Measurements from ENCODE around the gene CALML3. TPM values are rescaled to one million over a fixed set of nuclear protein-coding genes. Genes with fewer than 3 reads are reported as not detected.

Gene CALML3
- total and polyA plus RNA-seq, 11 donors, result 0.03 TPM; not detected in 10

DNA sequence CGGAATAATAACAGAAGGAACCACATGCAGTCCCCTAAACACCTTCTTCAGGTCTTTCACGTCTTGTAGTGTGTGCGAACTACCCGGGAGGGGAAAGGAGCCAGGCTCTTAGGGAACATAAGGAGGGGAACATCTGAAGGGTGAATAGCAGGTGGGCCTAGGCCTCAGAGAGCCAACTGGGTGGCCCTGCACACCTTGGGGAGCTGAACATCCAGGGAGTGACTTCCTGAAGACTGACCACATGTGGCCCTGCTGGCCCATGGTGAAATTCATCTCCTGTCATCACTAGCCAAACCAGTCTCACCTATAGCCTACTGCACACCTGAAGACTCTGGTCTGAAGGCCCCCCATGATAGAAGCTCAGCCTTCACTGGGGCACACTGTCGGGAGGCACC is 5.6 kb downstream of the CALML3 start:
- no peak for ATAC-seq
- Histone ChIP-seq H3K27me3 (no peaks in the 10 kb centered on the region), H3K9me3 (no peaks in the 10 kb centered on the region), H3K27ac (peak overlapping the region in 2 of 12 donors; percentile 12 to 44), H3K36me3 (no peaks in the 10 kb centered on the region), H3K4me3 (no peak overlapping the region), H3K4me1 (peaks cover 0 to 16% (median 0%) of the 10 kb centered on the region in 12 donors)
- 90 to 96% (median 94%) methylated on average over 4 to 5 of the region's 5 CpGs for WGBS, 4 donors
- DNase-seq, result peak in 1 of 5 donors; percentile 28
- intact Hi-C loops (cut with DNase I), result loop anchor here in 1 of 10 donors (5.0 kb wide), 1 partner anchor 92 kb away; no protein-coding TSS in a partner anchor
- TF ChIP-seq POLR2A (IDR thresholded peaks at IDR 0.05), result no peak
- TF ChIP-seq, protein P1, sequence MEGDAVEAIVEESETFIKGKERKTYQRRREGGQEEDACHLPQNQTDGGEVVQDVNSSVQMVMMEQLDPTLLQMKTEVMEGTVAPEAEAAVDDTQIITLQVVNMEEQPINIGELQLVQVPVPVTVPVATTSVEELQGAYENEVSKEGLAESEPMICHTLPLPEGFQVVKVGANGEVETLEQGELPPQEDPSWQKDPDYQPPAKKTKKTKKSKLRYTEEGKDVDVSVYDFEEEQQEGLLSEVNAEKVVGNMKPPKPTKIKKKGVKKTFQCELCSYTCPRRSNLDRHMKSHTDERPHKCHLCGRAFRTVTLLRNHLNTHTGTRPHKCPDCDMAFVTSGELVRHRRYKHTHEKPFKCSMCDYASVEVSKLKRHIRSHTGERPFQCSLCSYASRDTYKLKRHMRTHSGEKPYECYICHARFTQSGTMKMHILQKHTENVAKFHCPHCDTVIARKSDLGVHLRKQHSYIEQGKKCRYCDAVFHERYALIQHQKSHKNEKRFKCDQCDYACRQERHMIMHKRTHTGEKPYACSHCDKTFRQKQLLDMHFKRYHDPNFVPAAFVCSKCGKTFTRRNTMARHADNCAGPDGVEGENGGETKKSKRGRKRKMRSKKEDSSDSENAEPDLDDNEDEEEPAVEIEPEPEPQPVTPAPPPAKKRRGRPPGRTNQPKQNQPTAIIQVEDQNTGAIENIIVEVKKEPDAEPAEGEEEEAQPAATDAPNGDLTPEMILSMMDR (IDR thresholded peaks at IDR 0.05), result no peak

DNA sequence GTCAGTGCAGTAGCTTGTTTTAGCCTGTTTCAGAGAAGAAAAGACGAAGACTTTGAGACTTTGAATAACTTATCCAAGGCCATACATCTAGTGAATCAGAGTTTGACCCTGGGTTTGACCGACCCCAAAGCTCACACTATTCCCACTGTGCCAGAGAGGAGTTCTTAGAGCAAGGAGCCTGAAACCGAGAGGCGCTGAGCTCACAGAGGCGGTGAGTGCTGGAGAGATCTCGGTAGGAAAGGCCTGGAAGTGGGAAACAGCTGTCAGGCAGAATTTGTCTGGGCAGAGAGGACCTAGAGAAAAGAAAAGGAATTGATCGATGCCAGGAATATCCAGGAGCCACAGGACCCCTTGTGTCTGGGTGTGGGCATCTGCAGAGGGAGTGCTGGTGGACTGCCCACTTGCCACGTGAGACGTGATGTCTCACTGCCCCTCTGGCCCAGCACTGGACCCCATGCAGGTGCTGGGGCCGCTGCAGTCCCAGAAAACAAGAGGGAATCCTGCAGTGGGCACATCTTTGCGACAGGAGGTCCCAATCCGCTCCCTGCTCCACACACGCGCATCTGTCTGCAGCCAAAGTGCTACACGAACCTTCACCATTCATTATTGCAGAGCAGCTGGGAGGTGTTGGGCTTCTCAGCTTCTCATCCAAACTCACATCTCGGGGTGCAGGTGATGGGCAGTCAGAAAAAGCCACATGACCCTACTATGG is 6.2 kb downstream of the CALML3 start:
- no peak for ATAC-seq
- no peak overlapping the region for H3K4me3 ChIP-seq
- H3K4me1 ChIP-seq, result peaks cover 0 to 22% (median 0%) of the 10 kb centered on the region in 12 donors
- no peaks in the 10 kb centered on the region for H3K36me3 ChIP-seq
- H3K27me3 ChIP-seq, result no peaks in the 10 kb centered on the region
- intact Hi-C loops (cut with DNase I), result loop anchor here in 1 of 10 donors (5.0 kb wide), 1 partner anchor 91 kb away; no protein-coding TSS in a partner anchor
- H3K27ac ChIP-seq, result peak overlapping the region in 2 of 12 donors; percentile 44 to 45
- TF ChIP-seq POLR2A (IDR thresholded peaks at IDR 0.05), result no peak
- TF ChIP-seq, protein P1 (IDR thresholded peaks at IDR 0.05), result no peak
- H3K9me3 ChIP-seq, result no peaks in the 10 kb centered on the region
- WGBS, 4 donors, result 93 to 96% (median 95%) methylated on average over 11 to 16 of the region's 16 CpGs
- peak in 1 of 5 donors; percentile 26 for DNase-seq

DNA sequence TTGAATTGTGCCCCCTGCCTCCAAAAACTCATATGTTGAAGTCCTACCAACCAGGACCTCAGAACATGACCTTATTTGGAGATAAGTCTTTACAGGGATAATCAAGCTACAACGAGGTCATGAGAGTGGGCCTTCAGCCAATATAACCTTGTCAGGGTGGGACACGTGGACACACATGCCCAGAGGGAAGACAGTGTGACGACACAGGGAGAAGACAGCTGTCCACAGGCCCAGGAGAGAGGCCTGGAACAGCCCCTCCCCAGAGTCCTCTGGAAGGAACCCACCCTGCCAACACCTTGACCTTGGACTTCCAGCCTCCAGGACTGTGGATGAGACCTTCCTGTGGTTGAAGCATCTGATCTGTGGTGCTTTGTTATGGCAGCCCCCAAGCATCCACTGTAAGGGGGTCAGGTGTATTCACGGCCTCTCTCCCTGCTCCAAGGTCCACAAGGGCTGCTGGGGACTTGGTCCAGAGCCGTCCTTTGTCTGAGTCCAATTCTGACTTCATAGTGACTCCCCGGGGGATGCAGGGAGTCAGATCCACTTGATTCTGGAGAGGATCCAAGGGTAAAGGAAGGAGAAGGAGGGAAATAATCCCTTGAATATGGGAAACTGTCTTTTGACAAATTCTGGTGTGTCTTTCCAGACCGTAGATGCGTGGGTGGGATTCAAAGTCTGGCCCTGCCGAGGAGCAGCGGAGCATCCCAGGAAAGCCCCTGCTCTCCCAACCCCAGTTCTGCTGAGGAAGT is 7.0 kb downstream of the CALML3 start:
- ATAC-seq (peak in 2 of 4 donors; percentile 22 to 24), DNase-seq (peak in 1 of 5 donors; percentile 36)
- 63 to 79% (median 65%) methylated on average over 10 of the region's 10 CpGs for WGBS, 4 donors
- Histone ChIP-seq H3K36me3 (no peaks in the 10 kb centered on the region), H3K4me3 (no peak overlapping the region), H3K27ac (peak overlapping the region in 3 of 12 donors; percentile 21 to 45 (median 44)), H3K4me1 (peaks cover 0 to 26% (median 0%) of the 10 kb centered on the region in 12 donors), H3K27me3 (no peaks in the 10 kb centered on the region), H3K9me3 (no peaks in the 10 kb centered on the region)
- intact Hi-C loops (cut with DNase I), result loop anchor here in 1 of 10 donors (5.0 kb wide), 1 partner anchor 91 kb away; no protein-coding TSS in a partner anchor
- no peak for TF ChIP-seq POLR2A (IDR thresholded peaks at IDR 0.05)
- TF ChIP-seq, protein P1 (IDR thresholded peaks at IDR 0.05), result no peak

DNA sequence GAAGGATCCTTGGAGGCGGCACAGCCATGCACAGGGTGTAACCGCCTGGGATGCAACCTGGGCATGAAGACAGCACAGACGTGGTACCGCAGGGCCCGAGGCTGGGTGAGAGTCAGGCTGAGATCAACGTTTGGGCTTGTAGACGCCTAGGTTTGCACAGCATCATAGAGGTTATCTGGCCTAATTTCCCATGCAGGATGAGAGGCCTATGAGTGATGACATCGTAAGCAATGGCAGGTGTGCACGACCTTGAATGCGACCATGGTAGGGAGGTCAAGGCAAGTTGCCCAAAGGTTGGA is 7.5 kb downstream of the CALML3 start:
- Histone ChIP-seq H3K4me3 (no peak overlapping the region), H3K9me3 (no peaks in the 10 kb centered on the region), H3K36me3 (no peaks in the 10 kb centered on the region), H3K4me1 (peaks cover 0 to 26% (median 0%) of the 10 kb centered on the region in 12 donors), H3K27ac (peak overlapping the region in 2 of 12 donors; percentile 18 to 44), H3K27me3 (no peaks in the 10 kb centered on the region)
- ATAC-seq (no peak), DNase-seq (peak in 1 of 5 donors; percentile 39)
- WGBS, 4 donors, result 87 to 92% (median 90%) methylated on average over 5 to 10 of the region's 10 CpGs
- TF ChIP-seq, protein P1 (IDR thresholded peaks at IDR 0.05), result no peak
- no peak for TF ChIP-seq POLR2A (IDR thresholded peaks at IDR 0.05)
- intact Hi-C loops (cut with DNase I), result loop anchor here in 1 of 10 donors (5.0 kb wide), 1 partner anchor 90 kb away; no protein-coding TSS in a partner anchor
